IMR-90 (cell line): ENCODE data around the gene ZNF484.
"Not testable (repeated sequence)": the region's sequence is repeated elsewhere in the genome, so short reads cannot be mapped to it uniquely, and the experiment has no call there.

Experiments
- BHLHE40 ChIP-seq: fragments of 150-350 bp; IDR thresholded peaks from 2 replicates; pipeline ENCODE4 v1.6.1; 2016; ENCODE audit warnings: mild to moderate bottlenecking, low read depth, low read length
- CEBPB ChIP-seq: IDR thresholded peaks from 2 replicates; pipeline ENCODE4 v1.6.1; 2012; ENCODE audit warnings: low read depth, low read length, improper control_type of control experiment
- CHD1 ChIP-seq: IDR thresholded peaks from 2 replicates; pipeline ENCODE4 v1.6.1; 2012; ENCODE audit warnings: low read depth, low read length, improper control_type of control experiment
- CTCF ChIP-seq: conservative IDR thresholded peaks from 2 replicates; pipeline ENCODE4 v1.5.1; 2012; ENCODE audit warnings: mild to moderate bottlenecking, low read depth, low read length, improper control_type of control experiment
- ELK1 ChIP-seq: fragments of 150-350 bp; IDR thresholded peaks from 2 replicates; pipeline ENCODE4 v1.6.1; 2016; ENCODE audit warnings: low read depth, mild to moderate bottlenecking, low read length, moderate library complexity, borderline replicate concordance
- MAFK ChIP-seq: IDR thresholded peaks from 2 replicates; pipeline ENCODE4 v1.6.1; 2012; ENCODE audit warnings: low read depth, low read length, improper control_type of control experiment
- MAZ ChIP-seq: IDR thresholded peaks from 2 replicates; pipeline ENCODE4 v1.6.1; 2012; ENCODE audit warnings: low read depth, mild to moderate bottlenecking, low read length, improper control_type of control experiment, moderate library complexity, borderline replicate concordance
- NFE2L2 ChIP-seq: fragments of 150-350 bp; IDR thresholded peaks from 2 replicates; pipeline ENCODE4 v1.6.1; 2016; ENCODE audit warnings: low read depth, mild to moderate bottlenecking, low read length
- POLR2A ChIP-seq: IDR thresholded peaks from 2 replicates; pipeline ENCODE4 v1.6.1; 2012; ENCODE audit warnings: mild to moderate bottlenecking, low read depth, low read length
- RAD21 ChIP-seq: IDR thresholded peaks from 2 replicates; pipeline ENCODE4 v1.6.1; 2012; ENCODE audit warnings: low read length, improper control_type of control experiment
- RCOR1 ChIP-seq: IDR thresholded peaks from 2 replicates; pipeline ENCODE4 v1.6.1; 2012; ENCODE audit warnings: mild to moderate bottlenecking, low read length, improper control_type of control experiment; ENCODE audit not compliant: insufficient replicate concordance
- RFX5 ChIP-seq: IDR thresholded peaks from 2 replicates; pipeline ENCODE4 v1.8.0; 2012; ENCODE audit warnings: low read depth, mild to moderate bottlenecking, low read length, moderate library complexity
- SMC3 ChIP-seq: fragments of 150-350 bp; IDR thresholded peaks from 2 replicates; pipeline ENCODE4 v1.6.1; 2016; ENCODE audit warnings: low read depth, mild to moderate bottlenecking, antibody characterized with exemption, low read length, moderate library complexity
- USF2 ChIP-seq: fragments of 150-350 bp; IDR thresholded peaks from 2 replicates; pipeline ENCODE4 v1.6.1; 2017; ENCODE audit warnings: mild to moderate bottlenecking, antibody characterized with exemption, low read length, low read depth

- not testable (repeated sequence) for TF ChIP-seq CTCF, RFX5, CHD1, RAD21, POLR2A, CEBPB, RCOR1, USF2, BHLHE40, ELK1, NFE2L2, MAFK, SMC3, MAZ
These were observed 27.3 kb upstream of the ZNF484 start for GRCh38 chr9:92905137-92905536.
